ENCODE data around the gene GRHL1. TPM values are rescaled to one million over a fixed set of nuclear protein-coding genes. Genes with fewer than 3 reads are reported as not detected.

GRHL1 gene
- total and polyA plus RNA-seq, 8 donors = 0.95 to 5.3 (median 2.1) TPM

DNA sequence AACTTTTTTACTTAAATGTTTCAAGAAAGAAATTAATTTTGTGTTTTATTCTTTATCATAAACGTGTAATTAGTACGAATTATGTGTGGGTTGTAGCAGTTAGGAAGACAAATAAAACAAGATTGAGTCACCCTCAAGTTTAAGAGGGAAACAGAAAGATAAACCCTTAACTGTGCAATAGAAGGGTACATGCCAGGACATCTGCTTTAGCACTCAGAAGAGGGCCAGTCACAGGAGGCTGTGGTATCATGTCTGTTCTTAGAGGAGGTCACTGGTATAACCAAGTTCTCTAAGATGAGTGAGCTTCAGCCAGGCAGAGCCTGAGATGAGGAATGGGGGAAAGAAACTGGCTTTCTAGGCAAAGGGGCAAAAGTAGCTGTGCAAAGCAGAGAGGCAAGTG, 42.4 kb upstream of the GRHL1 start:
- no peak for ATAC-seq

DNA sequence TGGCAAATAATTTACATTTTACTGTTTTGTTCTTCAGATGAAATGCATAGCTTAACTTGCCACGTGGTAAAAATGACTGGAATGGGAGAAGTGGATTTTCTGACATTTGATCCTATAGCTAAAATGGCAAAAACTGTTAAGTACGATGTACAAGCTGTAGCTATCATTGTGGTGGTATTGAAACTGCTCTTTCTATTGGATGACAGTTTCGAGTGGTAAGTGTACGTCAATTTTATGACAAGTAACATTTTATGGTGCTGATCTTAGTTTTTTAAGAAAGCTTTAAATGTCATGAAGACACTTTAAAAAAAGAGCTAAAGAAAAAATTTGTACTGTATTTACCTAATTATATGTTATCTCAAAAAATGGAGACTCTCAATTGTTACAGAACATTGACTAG, 40.8 kb upstream of the GRHL1 start:
- DNase-seq (no peak), FAIRE-seq (no peak), ATAC-seq (no peak)
- Histone ChIP-seq H3K4me1 (no peaks in the 10 kb centered on the region), H3K27me3 (no peaks in the 10 kb centered on the region), H3K36me3 (peaks cover 0 to 5% (median 0%) of the 10 kb centered on the region in 3 donors), H3K9me3 (no peaks in the 10 kb centered on the region), H3K4me3 (no peak overlapping the region), H3K27ac (no peak overlapping the region)
- WGBS, 2 donors = 56 to 87% methylated on average over 4 of the region's 4 CpGs
- intact Hi-C loops (cut with DNase I) = no loop called here
- TF ChIP-seq CTCF (IDR thresholded peaks at IDR 0.05) = no peak

More for the DNA sequence above, 42.4 kb upstream of the GRHL1 start:
- 80 to 89% methylated on average over 2 of the region's 2 CpGs for WGBS, 2 donors
- TF ChIP-seq CTCF (IDR thresholded peaks at IDR 0.05) = no peak
- peaks cover 0 to 5% (median 0%) of the 10 kb centered on the region in 3 donors for H3K36me3 ChIP-seq
- DNase-seq (no peak), FAIRE-seq (no peak)
- H3K27me3 ChIP-seq = no peaks in the 10 kb centered on the region
- no peaks in the 10 kb centered on the region for H3K9me3 ChIP-seq
- H3K4me1 ChIP-seq = no peaks in the 10 kb centered on the region
- H3K4me3 ChIP-seq = no peak overlapping the region
- H3K27ac ChIP-seq = no peak overlapping the region
- intact Hi-C loops (cut with DNase I) = no loop called here

DNA sequence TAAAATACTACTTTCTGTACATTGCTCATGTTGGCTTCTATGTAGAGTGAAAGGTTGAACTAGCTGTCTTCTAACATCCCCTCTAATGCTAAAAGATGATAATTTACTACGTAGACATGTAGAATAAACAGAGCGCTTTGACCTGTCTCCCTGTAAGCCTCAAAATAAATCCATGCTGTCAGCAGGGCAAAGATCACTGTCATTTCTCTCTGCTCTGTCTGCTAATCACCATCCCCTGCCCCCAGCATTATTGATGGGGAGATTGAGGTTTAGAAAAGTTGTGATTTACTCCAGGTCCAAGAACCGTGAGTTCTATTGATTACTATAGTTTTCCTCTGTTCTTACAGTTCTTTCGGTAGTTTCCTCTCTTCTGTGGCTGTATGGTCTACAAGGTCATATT, 39.0 kb upstream of the GRHL1 start:
- TF ChIP-seq CTCF (IDR thresholded peaks at IDR 0.05) = no peak
- Histone ChIP-seq H3K4me1 (no peaks in the 10 kb centered on the region), H3K27me3 (no peaks in the 10 kb centered on the region), H3K36me3 (peaks cover 0 to 5% (median 0%) of the 10 kb centered on the region in 3 donors), H3K27ac (no peak overlapping the region), H3K4me3 (no peak overlapping the region), H3K9me3 (no peaks in the 10 kb centered on the region)
- DNase-seq = no peak
- no peak for ATAC-seq
- no peak for FAIRE-seq
- intact Hi-C loops (cut with DNase I) = no loop called here
- 90 to 94% methylated on average over 4 of the region's 4 CpGs for WGBS, 2 donors

GRCh38 chr2:9914384-9915065, 37.0 kb upstream of the GRHL1 start:
- no peak for DNase-seq
- 92% methylated on average over 9 of the region's 9 CpGs for WGBS, 2 donors
- Histone ChIP-seq H3K4me1 (no peaks in the 10 kb centered on the region), H3K9me3 (no peaks in the 10 kb centered on the region), H3K36me3 (peaks cover 0 to 5% (median 0%) of the 10 kb centered on the region in 3 donors), H3K27me3 (no peaks in the 10 kb centered on the region), H3K4me3 (no peak overlapping the region), H3K27ac (no peak overlapping the region)
- TF ChIP-seq CTCF (IDR thresholded peaks at IDR 0.05) = no peak
- FAIRE-seq = no peak
- intact Hi-C loops (cut with DNase I) = no loop called here
- ATAC-seq = peak in 2 of 4 donors; percentile 23 to 43

GRCh38 chr2:9918275-9918674, 33.2 kb upstream of the GRHL1 start:
- intact Hi-C loops (cut with DNase I) = no loop called here
- no peaks in the 10 kb centered on the region for H3K9me3 ChIP-seq
- no peak for DNase-seq
- 66 to 79% methylated on average over 2 of the region's 2 CpGs for WGBS, 2 donors
- H3K27me3 ChIP-seq = no peaks in the 10 kb centered on the region
- no peak overlapping the region for H3K4me3 ChIP-seq
- no peak for ATAC-seq
- FAIRE-seq = no peak
- no peak overlapping the region for H3K27ac ChIP-seq
- no peaks in the 10 kb centered on the region for H3K4me1 ChIP-seq
- peaks cover 0 to 4% (median 0%) of the 10 kb centered on the region in 3 donors for H3K36me3 ChIP-seq
- TF ChIP-seq CTCF (IDR thresholded peaks at IDR 0.05) = no peak

Data from pancreas (tissue), 10 donors.